GM19438 (cell line): ENCODE measurements around the gene ANAPC16.
"Not testable (repeated sequence)": the region's sequence is repeated elsewhere in the genome, so short reads cannot be mapped to it uniquely, and the experiment has no call there.

Experiments
- ATAC-seq: cut with Tn5 transposase; IDR thresholded peaks from one replicate; pipeline ENCODE4 v1.9.1; 2021; ENCODE audit warnings: low read depth; ENCODE audit not compliant: unreplicated experiment

Gene ANAPC16

DNA sequence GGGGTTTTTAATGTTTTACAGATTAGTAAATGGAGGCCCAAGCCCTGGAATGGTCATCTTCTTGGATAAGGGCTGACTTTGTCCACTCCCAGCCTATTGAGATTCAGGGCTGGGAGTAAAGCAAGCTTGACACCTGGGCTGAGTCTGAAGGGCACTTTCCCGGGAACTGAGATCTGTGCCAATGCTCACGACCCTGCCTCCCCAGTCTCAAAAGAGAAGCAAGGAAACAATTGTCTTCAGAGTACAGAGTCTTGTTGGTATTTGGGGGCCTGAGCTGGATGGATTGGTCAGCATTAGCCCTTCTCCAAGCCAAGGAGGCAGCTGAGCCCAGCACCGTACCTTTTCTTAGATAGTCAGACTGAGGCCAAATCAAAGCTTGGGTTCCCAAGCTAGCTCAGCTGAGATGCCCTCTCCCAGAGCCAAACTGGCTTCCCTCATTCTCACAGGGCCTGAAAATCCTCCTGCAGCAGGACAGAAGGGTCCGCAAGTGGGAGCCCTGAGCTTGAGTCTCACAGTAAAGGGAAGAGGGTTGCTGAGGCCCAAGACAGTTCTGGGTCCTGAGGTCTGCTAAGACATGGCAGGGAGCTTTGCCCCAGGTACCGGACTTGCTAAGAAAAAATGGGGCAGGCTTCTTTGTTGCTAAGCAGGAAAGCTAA is 61.7 kb downstream of the ANAPC16 start:
- no peak for ATAC-seq

DNA sequence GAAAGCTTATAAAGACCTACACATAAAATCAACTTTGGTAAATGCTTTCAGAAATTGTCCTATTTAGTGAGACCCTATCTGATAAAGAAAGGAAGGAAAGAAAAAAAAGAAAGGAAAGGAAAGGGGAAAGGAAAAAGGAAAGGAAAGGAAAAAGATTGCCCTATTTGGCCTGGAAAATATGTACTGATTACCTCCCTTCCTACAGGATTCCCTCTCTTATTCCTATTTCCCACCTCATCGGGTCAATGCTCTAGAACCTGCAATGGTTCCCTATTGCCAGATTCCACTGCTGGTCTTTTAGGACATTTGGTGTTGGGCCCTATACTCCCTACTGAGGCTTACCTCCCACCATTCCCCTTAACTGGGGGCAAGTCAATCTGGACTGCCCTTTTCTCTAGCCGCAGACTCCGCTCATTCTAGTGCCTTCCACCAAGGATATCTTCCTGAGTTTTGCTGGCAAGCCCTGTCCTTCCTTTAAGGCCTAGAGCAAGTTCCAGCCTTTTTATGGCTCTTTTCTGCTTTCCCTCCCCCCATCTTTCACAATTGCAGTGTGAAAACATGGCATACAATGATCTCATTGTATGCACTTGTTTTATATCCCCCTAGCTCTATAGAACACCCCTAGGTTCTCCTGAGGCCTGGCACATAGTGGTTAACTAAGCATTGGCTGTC is 62.3 kb downstream of the ANAPC16 start:
- ATAC-seq = no peak

DNA sequence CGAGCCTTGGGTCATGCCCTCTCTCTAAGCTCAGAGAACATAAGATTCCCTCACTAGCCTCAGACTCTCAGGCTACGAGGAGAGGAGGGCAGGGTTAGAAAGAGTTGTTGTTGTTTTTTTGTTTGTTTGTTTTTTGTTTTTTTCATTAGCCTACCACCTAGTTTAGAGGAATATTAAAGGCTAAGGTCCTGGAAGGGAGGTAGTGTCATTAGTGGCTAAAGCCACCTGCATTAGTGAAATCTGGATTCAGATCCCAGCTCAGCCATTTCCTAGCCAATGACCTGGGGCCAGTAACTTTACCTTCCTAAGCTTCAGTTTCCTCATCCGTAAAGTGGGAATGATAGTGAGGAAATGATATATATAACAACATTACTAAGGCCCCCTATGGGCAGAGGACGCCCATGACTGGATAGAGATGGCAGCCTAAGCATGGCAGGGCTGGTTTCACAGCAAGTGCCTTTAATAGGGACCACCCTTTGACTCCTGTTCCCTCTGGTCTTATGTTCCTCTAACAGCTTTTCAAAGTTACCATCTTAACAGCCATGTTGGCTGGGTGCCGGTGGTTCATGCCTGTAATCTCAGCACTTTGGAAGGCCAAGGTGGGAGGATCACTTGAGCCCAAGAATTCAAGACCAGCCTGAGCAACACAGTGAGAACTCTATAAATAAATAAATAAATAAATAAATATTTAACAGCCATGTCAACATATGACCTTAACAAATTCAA is 63.0 kb downstream of the ANAPC16 start:
- no peak for ATAC-seq

- not testable (repeated sequence) for ATAC-seq
Measured at GRCh38 chr10:72279587-72279986, 63.8 kb downstream of the ANAPC16 start.

DNA sequence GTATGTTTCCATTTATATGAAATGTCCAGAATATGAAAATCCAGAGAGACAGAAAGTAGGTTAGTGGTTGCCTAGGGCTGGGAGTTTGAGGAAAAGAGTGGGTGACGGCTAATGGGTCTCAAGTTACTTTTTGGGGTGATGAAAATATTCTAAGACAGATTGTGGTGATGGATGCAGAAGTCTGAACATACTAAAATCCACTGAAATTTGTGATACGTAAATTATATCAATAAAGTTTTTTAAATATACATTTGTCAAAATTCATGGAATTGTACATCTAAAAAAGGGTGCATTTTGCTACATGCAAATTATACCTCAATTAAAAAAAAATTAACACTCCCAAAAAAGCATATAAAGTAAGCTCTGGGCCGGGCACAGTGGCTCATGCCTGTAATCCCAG is 67.3 kb downstream of the ANAPC16 start:
- no peak for ATAC-seq
